Putamen (tissue), 1 donor: Measurements from ENCODE around the gene TECTA.
"Not testable (repeated sequence)": the region's sequence is repeated elsewhere in the genome, so short reads cannot be mapped to it uniquely, and the experiment has no call there.

Source experiments
- DNase-seq: peaks from one replicate; pipeline ENCODE4 v3.0.0-alpha.2; 2016; ENCODE audit warnings: low spot score

The TECTA gene

GRCh38 chr11:121131656-121132055 lies 30.6 kb downstream of the TECTA start:
- DNase-seq: no peak

- DNase-seq: no peak
Measured at GRCh38 chr11:121132211-121132976, 31.4 kb downstream of the TECTA start.

GRCh38 chr11:121134741-121135312 lies 33.8 kb downstream of the TECTA start:
- DNase-seq: no peak

GRCh38 chr11:121137005-121137404 lies 36.0 kb downstream of the TECTA start:
- DNase-seq: no peak

- DNase-seq: no peak
Measured at GRCh38 chr11:121138259-121138658, 37.2 kb downstream of the TECTA start.

GRCh38 chr11:121140369-121140768 lies 39.3 kb downstream of the TECTA start:
- no peak for DNase-seq

- no peak for DNase-seq
Measured at GRCh38 chr11:121141066-121141465, 40.0 kb downstream of the TECTA start.

GRCh38 chr11:121143921-121144320 lies 42.9 kb downstream of the TECTA start:
- DNase-seq: no peak

- DNase-seq: no peak
Measured at GRCh38 chr11:121144723-121145122, 43.7 kb downstream of the TECTA start.

GRCh38 chr11:121145826-121146225 lies 44.8 kb downstream of the TECTA start:
- DNase-seq: no peak

- no peak for DNase-seq
Measured at GRCh38 chr11:121149116-121149515, 48.1 kb downstream of the TECTA start.

- DNase-seq: no peak
Measured at GRCh38 chr11:121151207-121151688, 50.2 kb downstream of the TECTA start.

GRCh38 chr11:121152764-121153163 lies 51.7 kb downstream of the TECTA start:
- no peak for DNase-seq

GRCh38 chr11:121153472-121153871 lies 52.4 kb downstream of the TECTA start:
- DNase-seq: no peak

GRCh38 chr11:121154486-121155314 lies 53.7 kb downstream of the TECTA start:
- DNase-seq: no peak

GRCh38 chr11:121157756-121158155 lies 56.7 kb downstream of the TECTA start:
- no peak for DNase-seq

- no peak for DNase-seq
Measured at GRCh38 chr11:121159741-121160140, 58.7 kb downstream of the TECTA start.

GRCh38 chr11:121161349-121161917 lies 60.4 kb downstream of the TECTA start:
- DNase-seq: no peak

GRCh38 chr11:121163658-121164308 lies 62.7 kb downstream of the TECTA start:
- DNase-seq: no peak

GRCh38 chr11:121177629-121178028 lies 76.6 kb downstream of the TECTA start:
- DNase-seq: not testable (repeated sequence)

GRCh38 chr11:121179306-121179705 lies 78.3 kb downstream of the TECTA start:
- no peak for DNase-seq

GRCh38 chr11:121180183-121180582 lies 79.1 kb downstream of the TECTA start:
- no peak for DNase-seq
